Measurements from ENCODE around the gene UROC1. TPM values are rescaled to one million over a fixed set of nuclear protein-coding genes. Genes with fewer than 3 reads are reported as not detected.

The UROC1 gene
- total RNA-seq, 1 experiment from 2014 or later, result not detected

GRCh38 chr3:126537116-126537729 is 19.6 kb upstream of the UROC1 start:
- Mint-ChIP-seq H3K4me1 (no peaks in the 10 kb centered on the region), H3K4me3 (no peak overlapping the region), H3K27ac (peak overlapping the region in 1 of 3 experiments; percentile 1; a peak in 2 of 7 replicates), H3K36me3 (ENCODE audit: insufficient read depth in 1 of 3, low read depth in 3 of 3) (peaks cover 0 to 3% (median 0%) of the 10 kb centered on the region in 3 experiments; a peak in 2 of 7 replicates), H3K9me3 (no peaks in the 10 kb centered on the region), H3K27me3 (ENCODE audit: low read depth) (peaks cover 8% of the 10 kb centered on the region)
- no peak overlapping the region for H3K56ac ChIP-seq (ENCODE audit: insufficient read length, low read depth, low read length)
- H3K27ac ChIP-seq (ENCODE audit: insufficient read length, low read depth, low read length), result no peak overlapping the region
- H3K9ac ChIP-seq (ENCODE audit: extremely low read depth, insufficient read length, low read length), result no peak overlapping the region
- no peak for TF ChIP-seq CTCF (conservative IDR thresholded peaks at IDR 0.05)
- H3K27me3 ChIP-seq (ENCODE audit: insufficient read depth, low read length), result no peaks in the 10 kb centered on the region
- H3K18ac ChIP-seq (ENCODE audit: insufficient read length, low read depth, low read length), result no peak overlapping the region
- no peak overlapping the region for H2AFZ ChIP-seq (ENCODE audit: low read length)
- no peak overlapping the region for H3K4me2 ChIP-seq (ENCODE audit: insufficient read depth, insufficient read length, low read length)
- H3K79me2 ChIP-seq (ENCODE audit: insufficient read depth, low read length), result no peaks in the 10 kb centered on the region
- H4K20me1 ChIP-seq (ENCODE audit: control insufficient read depth, insufficient read depth, insufficient read length), result peaks cover 3% of the 10 kb centered on the region
- no peaks in the 10 kb centered on the region for H3K9me3 ChIP-seq (ENCODE audit: control insufficient read depth, low read depth, low read length)
- no peak overlapping the region for H2BK5ac ChIP-seq (ENCODE audit: insufficient read length, low read length)
- no peaks in the 10 kb centered on the region for H3K23me2 ChIP-seq (ENCODE audit: insufficient read length, low read depth, low read length, poor library complexity, severe bottlenecking)
- H4K8ac ChIP-seq (replicated peaks; ENCODE audit: insufficient read length, low read depth, low read length), result no peak overlapping the region
- no peaks in the 10 kb centered on the region for H3K4me1 ChIP-seq (ENCODE audit: insufficient read depth, low read length)
- no peak overlapping the region for H3K23ac ChIP-seq (ENCODE audit: insufficient read length, low read depth, low read length)
- no peaks in the 10 kb centered on the region for H3K79me1 ChIP-seq (ENCODE audit: insufficient read depth, low read depth, low read length, poor library complexity, severe bottlenecking)
- H3T11ph ChIP-seq (ENCODE audit: low read length), result no peak overlapping the region
- no peak overlapping the region for H2BK15ac ChIP-seq (ENCODE audit: low read depth, low read length)
- H2BK20ac ChIP-seq (ENCODE audit: low read depth, low read length, poor library complexity, severe bottlenecking), result no peak overlapping the region
- H2AK5ac ChIP-seq (ENCODE audit: insufficient read length, low read length), result no peak overlapping the region
- no peak overlapping the region for H4K91ac ChIP-seq (ENCODE audit: insufficient read length, low read depth, low read length)
- peak; percentile 20 for DNase-seq
- H2BK12ac ChIP-seq (ENCODE audit: insufficient read length, low read depth, low read length), result no peak overlapping the region
- WGBS (ENCODE audit: extremely low coverage, insufficient read length, low lambda C conversion rate), result no CpG with 5 or more reads among the region's 9 CpGs
- H2BK120ac ChIP-seq (ENCODE audit: low read depth, low read length, poor library complexity, severe bottlenecking), result no peak overlapping the region
- H4K5ac ChIP-seq (ENCODE audit: insufficient read length, low read depth, low read length), result no peak overlapping the region
- H3K14ac ChIP-seq (ENCODE audit: insufficient read depth, low read length), result no peak overlapping the region
- no peak overlapping the region for H3K4ac ChIP-seq (ENCODE audit: low read depth, low read length)
